Measurements from ENCODE around the gene C4BPB. TPM values are rescaled to one million over a fixed set of nuclear protein-coding genes. Genes with fewer than 3 reads are reported as not detected.

The C4BPB gene
- total and polyA plus RNA-seq, 2 of the 13 experiments (the other 11 are each of a cell fraction or from before 2014, with no cell fraction given), result 155 to 266 TPM

DNA sequence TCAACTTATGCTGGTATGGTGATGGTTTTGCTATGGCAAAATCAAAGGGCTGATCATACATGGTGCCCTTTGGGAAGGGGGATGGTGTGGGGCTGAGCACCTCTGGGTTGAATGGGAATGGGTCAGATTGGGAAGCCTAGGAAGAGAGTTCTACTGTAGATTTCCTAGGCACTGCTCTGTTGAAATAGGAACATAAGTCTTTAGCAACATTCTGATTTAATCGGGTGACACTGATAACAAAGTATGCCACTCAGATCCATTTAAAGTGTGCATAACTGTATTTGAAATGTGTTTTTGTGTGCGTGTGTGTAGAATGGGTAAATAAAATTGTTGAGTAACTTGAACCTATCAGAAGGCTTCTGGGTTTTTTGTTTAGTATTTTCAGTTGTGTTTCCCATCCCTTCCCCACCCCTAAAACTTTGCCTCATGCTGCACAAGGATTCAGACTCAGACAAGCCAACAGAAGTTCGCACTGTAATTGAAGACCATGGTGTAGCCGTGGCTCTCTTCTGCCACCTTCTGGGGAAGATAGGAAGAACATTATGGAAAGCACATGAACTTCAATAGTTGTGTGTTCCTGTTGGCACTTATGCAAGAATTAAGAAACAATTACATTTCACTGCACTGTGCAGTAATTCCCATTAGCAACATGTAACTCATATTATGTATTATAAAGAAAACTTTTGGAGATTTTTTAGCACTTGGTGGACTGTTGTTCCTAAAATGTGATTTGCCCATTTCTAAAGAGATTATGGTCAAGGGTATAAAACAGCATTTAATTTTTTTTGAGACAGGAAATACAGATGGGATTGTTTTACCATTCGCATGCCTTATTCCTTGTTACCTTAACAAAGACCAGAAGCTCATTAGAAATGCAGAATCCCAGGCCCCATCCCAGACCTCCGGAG, 10.9 kb upstream of the C4BPB start:
- H3K79me2 ChIP-seq (ENCODE audit: insufficient read depth, low read length), result no peaks in the 10 kb centered on the region
- 50% methylated on average over 6 of the region's 6 CpGs for WGBS (ENCODE audit: low lambda C conversion rate)
- no peak overlapping the region for H3K4me2 ChIP-seq (ENCODE audit: low read depth, low read length)
- ATAC-seq (peak; percentile 88), DNase-seq (ENCODE audit: low spot score) (peak; percentile 71), FAIRE-seq (peak; percentile 92)
- H3K27ac ChIP-seq (ENCODE audit: extremely low read length, insufficient read depth, low read length), result no peak overlapping the region
- CTCF ChIA-PET (ENCODE audit: low intra/inter-chr PET ratio, low total read pairs), result interaction anchor here (1.4 to 2.5 kb wide), 4 partner anchors 28 to 328 kb away, joined by 4 to 14 read pairs (median 8); partner anchors contain the start of gene YOD1
- POLR2A ChIA-PET, result interaction anchor here (0.9 kb wide), 1 partner anchor 25 kb away, joined by 3 read pairs; the partner anchor contains the start of gene PFKFB2
- H2AFZ ChIP-seq (ENCODE audit: low read length), result no peak overlapping the region
- in situ Hi-C loops (cut with HindIII; ENCODE audit: extremely low pct_ligation_motif_present, low pct_unique_long_range_greater_than_20kb), result loop anchor here (10.0 kb wide), 1 partner anchor 143 kb away; no protein-coding TSS in a partner anchor
- no peaks in the 10 kb centered on the region for H4K20me1 ChIP-seq (ENCODE audit: insufficient read depth, low read length)
- H3K4me3 ChIP-seq (replicated peaks in 1 of 3; ENCODE audit: insufficient read depth in 1 of 3, low read depth in 2 of 3, low read length in 3 of 3), result no peak overlapping the region
- H3K9ac ChIP-seq (ENCODE audit: insufficient read depth, low read depth, low read length), result no peak overlapping the region
- 0 out of 5 replicates have a peak, but pooled peaks cover 0 to 2% of the 10 kb centered on the region in 2 experiments for H3K36me3 ChIP-seq (replicated peaks in 1 of 2; ENCODE audit: control insufficient read depth in 1 of 2, insufficient read depth in 2 of 2, low read length in 2 of 2)
- H3K27me3 ChIP-seq (ENCODE audit: control insufficient read depth in 1 of 2, insufficient read depth in 2 of 2, low read length in 2 of 2), result no peaks in the 10 kb centered on the region
- intact Hi-C loops (cut with micrococcal nuclease; ENCODE audit: unreplicated experiment), result loop anchor here (1.0 to 10.0 kb wide), 4 partner anchors 27 to 343 kb away; no protein-coding TSS in a partner anchor
- no TSS peak for BruUV-seq (replicated peaks)
- H3K9me3 ChIP-seq (ENCODE audit: low read length), result no peaks in the 10 kb centered on the region
- 0 out of 2 replicates have a peak, but pooled peaks cover 6% of the 10 kb centered on the region for H3K4me1 ChIP-seq (ENCODE audit: insufficient read depth, low read length)
- TF ChIP-seq ZNF747 (CRISPR knock-in tag; IDR thresholded peaks at IDR 0.05; ENCODE audit: borderline replicate concordance) (no peak), NFYB (CRISPR knock-in tag; IDR thresholded peaks at IDR 0.05) (no peak), RFX5 (IDR thresholded peaks at IDR 0.05; ENCODE audit: low read depth, low read length) (no peak), CBX5 (CRISPR knock-in tag; IDR thresholded peaks at IDR 0.05; ENCODE audit: borderline replicate concordance) (no peak), ZNF605 (CRISPR knock-in tag; IDR thresholded peaks at IDR 0.05) (no peak), ZNF549 (CRISPR knock-in tag; IDR thresholded peaks at IDR 0.05) (no peak), ZNF704 (CRISPR knock-in tag; IDR thresholded peaks at IDR 0.05; ENCODE audit: borderline replicate concordance) (no peak), ATF1 (CRISPR knock-in tag; IDR thresholded peaks at IDR 0.05) (no peak), SOX13 (IDR thresholded peaks at IDR 0.05) (no peak), SOX13 (CRISPR knock-in tag; conservative IDR thresholded peaks at IDR 0.05 in 1 of 2, IDR thresholded peaks at IDR 0.05 in 1 of 2) (peak in 1 of 2 experiments; percentile 14; a peak in 1 of 4 replicates), ZSCAN12 (CRISPR knock-in tag; IDR thresholded peaks at IDR 0.05) (no peak), TOE1 (CRISPR knock-in tag; IDR thresholded peaks at IDR 0.05) (no peak), FOXC1 (CRISPR knock-in tag; IDR thresholded peaks at IDR 0.05; ENCODE audit: borderline replicate concordance) (no peak), AGO1 (IDR thresholded peaks at IDR 0.05; ENCODE audit: low read depth, low read length, poor library complexity, severe bottlenecking) (no peak), ZZZ3 (CRISPR knock-in tag; IDR thresholded peaks at IDR 0.05; ENCODE audit: borderline replicate concordance) (no peak)
- TF ChIP-seq, protein P1, sequence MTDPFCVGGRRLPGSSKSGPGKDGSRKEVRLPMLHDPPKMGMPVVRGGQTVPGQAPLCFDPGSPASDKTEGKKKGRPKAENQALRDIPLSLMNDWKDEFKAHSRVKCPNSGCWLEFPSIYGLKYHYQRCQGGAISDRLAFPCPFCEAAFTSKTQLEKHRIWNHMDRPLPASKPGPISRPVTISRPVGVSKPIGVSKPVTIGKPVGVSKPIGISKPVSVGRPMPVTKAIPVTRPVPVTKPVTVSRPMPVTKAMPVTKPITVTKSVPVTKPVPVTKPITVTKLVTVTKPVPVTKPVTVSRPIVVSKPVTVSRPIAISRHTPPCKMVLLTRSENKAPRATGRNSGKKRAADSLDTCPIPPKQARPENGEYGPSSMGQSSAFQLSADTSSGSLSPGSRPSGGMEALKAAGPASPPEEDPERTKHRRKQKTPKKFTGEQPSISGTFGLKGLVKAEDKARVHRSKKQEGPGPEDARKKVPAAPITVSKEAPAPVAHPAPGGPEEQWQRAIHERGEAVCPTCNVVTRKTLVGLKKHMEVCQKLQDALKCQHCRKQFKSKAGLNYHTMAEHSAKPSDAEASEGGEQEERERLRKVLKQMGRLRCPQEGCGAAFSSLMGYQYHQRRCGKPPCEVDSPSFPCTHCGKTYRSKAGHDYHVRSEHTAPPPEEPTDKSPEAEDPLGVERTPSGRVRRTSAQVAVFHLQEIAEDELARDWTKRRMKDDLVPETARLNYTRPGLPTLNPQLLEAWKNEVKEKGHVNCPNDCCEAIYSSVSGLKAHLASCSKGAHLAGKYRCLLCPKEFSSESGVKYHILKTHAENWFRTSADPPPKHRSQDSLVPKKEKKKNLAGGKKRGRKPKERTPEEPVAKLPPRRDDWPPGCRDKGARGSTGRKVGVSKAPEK (CRISPR knock-in tag; IDR thresholded peaks at IDR 0.05; ENCODE audit: borderline replicate concordance), result no peak
- TF ChIP-seq, protein P2, sequence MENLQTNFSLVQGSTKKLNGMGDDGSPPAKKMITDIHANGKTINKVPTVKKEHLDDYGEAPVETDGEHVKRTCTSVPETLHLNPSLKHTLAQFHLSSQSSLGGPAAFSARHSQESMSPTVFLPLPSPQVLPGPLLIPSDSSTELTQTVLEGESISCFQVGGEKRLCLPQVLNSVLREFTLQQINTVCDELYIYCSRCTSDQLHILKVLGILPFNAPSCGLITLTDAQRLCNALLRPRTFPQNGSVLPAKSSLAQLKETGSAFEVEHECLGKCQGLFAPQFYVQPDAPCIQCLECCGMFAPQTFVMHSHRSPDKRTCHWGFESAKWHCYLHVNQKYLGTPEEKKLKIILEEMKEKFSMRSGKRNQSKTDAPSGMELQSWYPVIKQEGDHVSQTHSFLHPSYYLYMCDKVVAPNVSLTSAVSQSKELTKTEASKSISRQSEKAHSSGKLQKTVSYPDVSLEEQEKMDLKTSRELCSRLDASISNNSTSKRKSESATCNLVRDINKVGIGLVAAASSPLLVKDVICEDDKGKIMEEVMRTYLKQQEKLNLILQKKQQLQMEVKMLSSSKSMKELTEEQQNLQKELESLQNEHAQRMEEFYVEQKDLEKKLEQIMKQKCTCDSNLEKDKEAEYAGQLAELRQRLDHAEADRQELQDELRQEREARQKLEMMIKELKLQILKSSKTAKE (CRISPR knock-in tag; IDR thresholded peaks at IDR 0.05; ENCODE audit: borderline replicate concordance), result no peak
